Subcutaneous abdominal adipose tissue (tissue), 5 donors: Measurements from ENCODE around the gene PRPF31.

Experiments
- H3K27ac ChIP-seq: one replicate; pipeline ENCODE4 v1.7.0; 2013; ENCODE audit warnings: low read depth, mild to moderate bottlenecking, inconsistent platforms, low read length, moderate library complexity
- H3K27me3 ChIP-seq, 5 donors: one replicate each; pipeline ENCODE4 v1.7.0; 2013; ENCODE audit warnings: low read length in 5 of 5, inconsistent platforms in 1 of 5; ENCODE audit not compliant: control insufficient read depth in 5 of 5, insufficient read depth in 4 of 5
- H3K36me3 ChIP-seq, 5 donors: one replicate each; pipeline ENCODE4 v1.7.0; 2013; ENCODE audit warnings: low read length in 5 of 5; ENCODE audit not compliant: control insufficient read depth in 5 of 5, insufficient read depth in 5 of 5
- H3K4me1 ChIP-seq, 5 donors: one replicate each; pipeline ENCODE4 v1.7.0; 2013; ENCODE audit warnings: low read length in 5 of 5, mild to moderate bottlenecking in 3 of 5, moderate library complexity in 1 of 5; ENCODE audit not compliant: control insufficient read depth in 5 of 5, insufficient read depth in 5 of 5
- H3K4me3 ChIP-seq, 5 donors: one replicate each; pipeline ENCODE4 v1.7.0; 2013; ENCODE audit warnings: low read length in 5 of 5, low read depth in 1 of 5
- H3K9ac ChIP-seq, 5 donors: one replicate each; pipeline ENCODE4 v1.7.0; 2013; ENCODE audit warnings: low read length in 5 of 5, mild to moderate bottlenecking in 4 of 5, moderate library complexity in 3 of 5
- H3K9me3 ChIP-seq, 5 donors: one replicate each; pipeline ENCODE4 v1.7.0; 2013; ENCODE audit warnings: low read length in 5 of 5; ENCODE audit not compliant: control insufficient read depth in 5 of 5
- donor health status: healthy.
- donor health status: healthy.
- donor health status: healthy.
- donor health status: healthy.
- donor health status: healthy.

Gene PRPF31

GRCh38 chr19:54153731-54154326, 38.3 kb downstream of the PRPF31 start:
- peak overlapping the region; percentile 77 for H3K27ac ChIP-seq
- H3K9ac ChIP-seq, result no peak overlapping the region
- no peaks in the 10 kb centered on the region for H3K9me3 ChIP-seq
- H3K27me3 ChIP-seq, result no peaks in the 10 kb centered on the region
- no peak overlapping the region for H3K4me3 ChIP-seq
- H3K4me1 ChIP-seq, result peaks cover 4 to 21% (median 15%) of the 10 kb centered on the region in 5 donors
- H3K36me3 ChIP-seq, result peaks cover 5 to 92% (median 84%) of the 10 kb centered on the region in 5 donors

- no peaks in the 10 kb centered on the region for H3K9me3 ChIP-seq
- H3K27ac ChIP-seq, result no peak overlapping the region
- H3K4me1 ChIP-seq, result peaks cover 8 to 26% (median 19%) of the 10 kb centered on the region in 5 donors
- H3K27me3 ChIP-seq, result no peaks in the 10 kb centered on the region
- H3K4me3 ChIP-seq, result no peak overlapping the region
- H3K36me3 ChIP-seq, result peaks cover 5 to 83% (median 75%) of the 10 kb centered on the region in 5 donors
- no peak overlapping the region for H3K9ac ChIP-seq
Observed at GRCh38 chr19:54154603-54155345, 39.2 kb downstream of the PRPF31 start.

GRCh38 chr19:54155694-54156093, 40.1 kb downstream of the PRPF31 start:
- Histone ChIP-seq H3K36me3 (peaks cover 5 to 74% (median 67%) of the 10 kb centered on the region in 5 donors), H3K27me3 (no peaks in the 10 kb centered on the region), H3K27ac (no peak overlapping the region), H3K4me3 (no peak overlapping the region), H3K4me1 (peaks cover 13 to 34% (median 28%) of the 10 kb centered on the region in 5 donors), H3K9ac (no peak overlapping the region), H3K9me3 (no peaks in the 10 kb centered on the region)

- Histone ChIP-seq H3K4me3 (no peak overlapping the region), H3K9me3 (no peaks in the 10 kb centered on the region), H3K9ac (no peak overlapping the region), H3K36me3 (peaks cover 5 to 67% (median 62%) of the 10 kb centered on the region in 5 donors), H3K27ac (no peak overlapping the region), H3K4me1 (peaks cover 13 to 38% (median 33%) of the 10 kb centered on the region in 5 donors), H3K27me3 (no peaks in the 10 kb centered on the region)
Observed at GRCh38 chr19:54156490-54156889, 40.9 kb downstream of the PRPF31 start.

- H3K36me3 ChIP-seq, result peaks cover 5 to 63% (median 57%) of the 10 kb centered on the region in 5 donors
- H3K4me3 ChIP-seq, result no peak overlapping the region
- H3K27me3 ChIP-seq, result no peaks in the 10 kb centered on the region
- no peak overlapping the region for H3K27ac ChIP-seq
- H3K4me1 ChIP-seq, result peaks cover 15 to 42% (median 36%) of the 10 kb centered on the region in 5 donors
- no peaks in the 10 kb centered on the region for H3K9me3 ChIP-seq
- no peak overlapping the region for H3K9ac ChIP-seq
Observed at GRCh38 chr19:54156953-54157352, 41.4 kb downstream of the PRPF31 start.

GRCh38 chr19:54158812-54159351, 43.3 kb downstream of the PRPF31 start:
- Histone ChIP-seq H3K9me3 (no peaks in the 10 kb centered on the region), H3K4me1 (peaks cover 15 to 41% (median 37%) of the 10 kb centered on the region in 5 donors)

GRCh38 chr19:54159352-54160181, 44.0 kb downstream of the PRPF31 start, which contains the start of gene LENG1:
LENG1 (minus strand) TSS chr19:54159721; CDS start chr19:54159695, 26 bp downstream.
- peak within 1 kb of the TSS; percentile 3 to 83 (median 70) for H3K9ac ChIP-seq
- peaks cover 15 to 47% (median 41%) of the 10 kb centered on the region in 5 donors for H3K4me1 ChIP-seq
- H3K27me3 ChIP-seq, result peaks cover 0 to 4% (median 3%) of the 10 kb centered on the region in 5 donors
- peaks cover 2 to 36% (median 32%) of the 10 kb centered on the region in 5 donors for H3K36me3 ChIP-seq
- peak within 1 kb of the TSS; percentile 77 to 96 (median 85) for H3K4me3 ChIP-seq
- peak within 1 kb of the TSS; percentile 88 for H3K27ac ChIP-seq
- no peaks in the 10 kb centered on the region for H3K9me3 ChIP-seq

More at GRCh38 chr19:54158812-54159351, 43.3 kb downstream of the PRPF31 start:
- Histone ChIP-seq H3K9ac (peak overlapping the region; percentile 3 to 75 (median 48)), H3K4me3 (peak overlapping the region; percentile 74 to 96 (median 85)), H3K36me3 (peaks cover 5 to 43% (median 39%) of the 10 kb centered on the region in 5 donors), H3K27ac (peak overlapping the region; percentile 88), H3K27me3 (no peaks in the 10 kb centered on the region)

- Histone ChIP-seq H3K27ac (peak overlapping the region; percentile 23), H3K4me1 (peaks cover 15 to 50% (median 43%) of the 10 kb centered on the region in 5 donors), H3K9ac (peak overlapping the region in 4 of 5 donors; percentile 56 to 83 (median 64))
Observed at GRCh38 chr19:54160182-54160811, 44.7 kb downstream of the PRPF31 start.

GRCh38 chr19:54160854-54161253, 45.3 kb downstream of the PRPF31 start:
- Histone ChIP-seq H3K9me3 (no peaks in the 10 kb centered on the region), H3K27ac (no peak overlapping the region), H3K27me3 (peaks cover 0 to 9% (median 6%) of the 10 kb centered on the region in 5 donors), H3K36me3 (peaks cover 0 to 24% (median 20%) of the 10 kb centered on the region in 5 donors), H3K4me3 (peak overlapping the region; percentile 69 to 96 (median 85)), H3K4me1 (peaks cover 15 to 50% (median 43%) of the 10 kb centered on the region in 5 donors), H3K9ac (peak overlapping the region in 1 of 5 donors; percentile 83)

More at GRCh38 chr19:54160182-54160811, 44.7 kb downstream of the PRPF31 start:
- Histone ChIP-seq H3K36me3 (peaks cover 0 to 29% (median 24%) of the 10 kb centered on the region in 5 donors), H3K27me3 (peaks cover 0 to 8% (median 6%) of the 10 kb centered on the region in 5 donors), H3K9me3 (no peaks in the 10 kb centered on the region), H3K4me3 (peak overlapping the region; percentile 69 to 96 (median 85))
